Stimulated activated CD4-positive, alpha-beta T cell treated with anti-CD3 and anti-CD28 coated beads, Interleukin-15, amount 100 ng/mL, for 24 hours (primary cell): ENCODE measurements around the gene ZMIZ1.
A peak's percentile ranks its signal among the peaks of the same experiment; 100 is the strongest.
"Not testable (repeated sequence)": the region's sequence is repeated elsewhere in the genome, so short reads cannot be mapped to it uniquely, and the experiment has no call there.

Experiments used
- DNase-seq: peaks from one replicate; pipeline ENCODE4 v3.0.0-alpha.2; 2020

The ZMIZ1 gene

GRCh38 chr10:79030705-79031104, 38.1 kb upstream of the ZMIZ1 start:
- no peak for DNase-seq

DNA sequence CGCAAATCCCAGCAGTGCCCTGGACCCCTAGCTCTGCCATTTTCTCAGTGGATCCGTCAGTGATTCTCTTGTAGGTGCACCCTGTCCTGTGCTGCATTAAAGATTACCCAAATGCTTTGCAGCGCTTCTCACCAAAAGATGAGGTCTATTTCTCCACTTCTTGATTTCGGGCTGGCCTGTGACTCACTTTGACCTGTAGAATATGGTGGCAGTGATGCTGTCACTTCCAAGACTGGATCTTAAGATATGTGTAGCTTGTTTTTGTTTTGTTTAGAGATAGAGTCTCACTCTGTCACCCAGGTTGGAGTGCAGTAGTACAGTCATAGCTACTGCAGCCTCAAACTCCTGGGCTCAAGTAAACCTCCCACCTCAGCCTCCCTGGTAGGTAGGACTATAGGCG, 37.0 kb upstream of the ZMIZ1 start:
- no peak for DNase-seq

GRCh38 chr10:79034271-79034876, 34.4 kb upstream of the ZMIZ1 start:
- DNase-seq, result no peak

DNA sequence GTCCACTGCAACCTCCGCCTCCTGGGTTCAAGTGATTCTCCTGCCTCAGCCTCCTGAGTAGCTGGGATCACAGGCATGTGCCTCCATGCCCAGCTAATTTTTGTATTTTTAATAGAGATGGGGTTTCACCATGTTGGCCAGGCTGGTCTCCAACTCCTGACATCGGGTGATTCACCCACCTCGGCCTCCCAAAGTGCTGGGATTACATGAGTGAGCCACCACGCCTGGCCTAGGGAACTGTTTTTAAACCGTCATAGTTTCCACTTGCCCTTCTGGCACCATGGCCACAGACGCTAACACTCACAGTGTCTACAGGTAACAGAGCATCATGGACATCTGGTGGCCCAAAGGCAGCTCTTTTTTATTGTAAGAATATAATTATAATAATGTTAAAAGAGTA, 32.4 kb upstream of the ZMIZ1 start:
- not testable (repeated sequence) for DNase-seq

- DNase-seq, result no peak
Measured at GRCh38 chr10:79038104-79038840, 30.5 kb upstream of the ZMIZ1 start.

- no peak for DNase-seq
Measured at GRCh38 chr10:79038841-79039201, 29.9 kb upstream of the ZMIZ1 start.

- DNase-seq, result no peak
Measured at GRCh38 chr10:79042639-79043411, 25.9 kb upstream of the ZMIZ1 start.

DNA sequence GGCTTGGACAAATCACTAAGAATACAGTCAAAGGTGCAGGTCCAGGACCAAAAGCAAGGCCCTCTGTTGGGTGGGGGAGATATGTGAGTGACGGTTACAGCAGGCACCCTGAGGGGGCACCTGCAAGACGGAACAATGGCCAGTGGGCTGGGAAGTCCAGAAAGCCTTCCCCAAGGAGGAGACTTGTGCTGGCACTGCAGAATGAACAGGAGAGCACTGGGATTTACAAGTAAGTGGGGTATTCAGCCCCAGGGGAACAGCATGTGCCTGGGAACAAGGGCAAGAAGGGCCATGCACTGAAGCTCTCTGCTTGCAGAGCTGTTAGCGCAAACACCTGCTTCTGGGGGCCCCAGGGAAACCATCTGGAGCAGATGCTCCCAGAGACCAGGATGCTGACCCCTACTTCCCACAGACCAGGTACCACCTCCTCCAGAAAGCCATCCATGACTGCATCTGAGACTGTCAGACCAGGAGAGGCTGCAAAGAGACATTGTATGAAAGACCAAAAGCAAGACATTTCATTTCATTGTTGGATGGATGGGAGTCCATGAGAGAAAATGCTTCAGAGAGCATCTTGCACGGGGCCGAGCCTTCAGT, 24.6 kb upstream of the ZMIZ1 start:
- DNase-seq, result no peak

- no peak for DNase-seq
Measured at GRCh38 chr10:79044846-79045245, 23.9 kb upstream of the ZMIZ1 start.

GRCh38 chr10:79045566-79046175, 23.1 kb upstream of the ZMIZ1 start:
- no peak for DNase-seq

GRCh38 chr10:79046326-79046725, 22.4 kb upstream of the ZMIZ1 start:
- no peak for DNase-seq

DNA sequence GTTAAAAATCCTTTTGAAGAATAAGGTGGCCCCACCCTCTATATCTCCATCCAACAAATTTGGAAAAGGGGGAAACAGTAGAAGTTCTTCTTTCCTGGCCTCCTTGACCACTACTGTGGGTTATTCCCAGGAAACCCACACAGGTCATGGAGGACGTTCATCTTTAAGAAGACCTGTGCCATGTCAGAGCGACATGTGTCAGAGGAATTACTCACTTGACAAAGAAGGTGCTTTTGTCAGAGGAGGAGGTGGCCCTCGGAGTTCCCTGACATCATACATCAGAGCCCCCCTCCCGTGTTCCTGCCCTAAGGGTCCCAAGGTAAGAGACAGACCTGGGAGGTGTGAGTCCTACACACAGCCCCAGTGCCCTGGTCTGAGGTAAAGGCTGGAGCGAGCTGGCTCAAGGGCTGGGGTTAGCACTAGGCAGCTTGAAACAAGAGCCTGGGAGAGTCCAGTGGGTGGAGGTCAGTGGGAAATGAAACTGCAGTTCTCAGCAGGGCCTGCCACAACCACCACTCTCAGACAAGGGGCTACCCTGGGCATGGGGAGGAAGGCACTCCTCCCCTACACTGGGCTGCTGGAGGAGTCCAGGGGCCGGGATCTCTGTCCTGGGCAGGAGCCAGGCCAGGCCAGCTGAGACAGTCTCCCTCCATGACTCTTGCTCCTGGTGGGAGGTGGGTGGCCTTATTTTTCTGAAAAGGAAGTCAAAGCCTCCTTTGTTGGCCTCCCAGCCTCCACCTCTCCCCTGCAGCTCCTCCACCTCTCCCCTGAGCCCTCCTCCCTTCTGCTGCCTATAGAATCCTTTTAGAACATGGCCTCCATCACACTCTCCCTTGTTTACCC, 21.8 kb upstream of the ZMIZ1 start:
- DNase-seq, result no peak

DNA sequence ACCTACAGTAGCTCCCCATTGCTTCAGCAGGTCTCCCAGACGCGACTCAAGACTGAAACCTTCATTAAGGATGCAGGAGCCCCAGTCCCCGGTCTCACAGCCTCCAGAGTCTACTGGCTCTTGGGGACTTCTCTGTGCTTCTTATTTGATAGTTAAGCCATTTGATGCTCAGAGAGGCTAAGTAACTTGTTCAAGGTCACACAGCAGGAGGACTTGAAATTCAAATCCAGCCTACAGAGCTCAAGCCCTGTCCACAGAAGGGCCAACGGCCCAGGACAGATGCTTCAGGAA, 21.2 kb upstream of the ZMIZ1 start:
- no peak for DNase-seq

DNA sequence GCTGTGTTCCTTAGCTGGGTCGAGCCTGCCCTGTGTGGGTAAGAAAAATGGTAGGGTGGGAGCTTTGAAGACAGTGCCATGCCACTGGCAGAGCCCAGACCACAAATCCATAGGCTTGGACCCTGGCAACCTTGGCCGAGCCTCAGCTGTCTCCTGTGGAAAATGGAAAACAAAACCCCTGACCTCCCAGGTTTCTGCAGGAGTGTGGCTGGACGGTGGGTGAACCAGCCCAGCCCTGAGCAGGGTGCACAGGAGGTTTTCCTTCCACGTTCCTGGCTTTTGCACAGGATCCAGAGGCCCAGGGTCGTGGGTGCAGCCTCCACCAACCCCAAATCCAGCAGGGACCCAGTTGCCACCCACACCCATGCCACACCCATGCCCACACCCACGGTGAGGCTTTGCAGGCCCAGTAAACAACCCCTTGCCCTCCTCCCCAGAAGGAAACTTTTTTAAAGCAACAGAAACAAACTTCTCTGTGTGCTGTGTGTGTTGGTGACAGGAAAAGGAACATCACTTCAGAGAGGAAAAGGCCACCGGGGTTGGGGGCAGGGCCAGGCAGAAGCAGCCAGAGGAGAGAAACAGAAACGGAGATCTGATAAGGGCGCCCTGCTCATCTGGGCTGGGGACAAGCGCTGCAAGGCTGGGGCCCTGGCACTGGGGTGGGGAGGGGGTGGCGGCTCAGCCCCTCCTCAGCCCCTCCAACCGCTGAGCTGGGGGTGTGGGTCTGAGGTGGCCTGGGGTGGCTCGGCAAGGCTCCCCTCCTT, 20.7 kb upstream of the ZMIZ1 start:
- DNase-seq, result peak; percentile 65

- no peak for DNase-seq
Measured at GRCh38 chr10:79048639-79049550, 19.9 kb upstream of the ZMIZ1 start.

DNA sequence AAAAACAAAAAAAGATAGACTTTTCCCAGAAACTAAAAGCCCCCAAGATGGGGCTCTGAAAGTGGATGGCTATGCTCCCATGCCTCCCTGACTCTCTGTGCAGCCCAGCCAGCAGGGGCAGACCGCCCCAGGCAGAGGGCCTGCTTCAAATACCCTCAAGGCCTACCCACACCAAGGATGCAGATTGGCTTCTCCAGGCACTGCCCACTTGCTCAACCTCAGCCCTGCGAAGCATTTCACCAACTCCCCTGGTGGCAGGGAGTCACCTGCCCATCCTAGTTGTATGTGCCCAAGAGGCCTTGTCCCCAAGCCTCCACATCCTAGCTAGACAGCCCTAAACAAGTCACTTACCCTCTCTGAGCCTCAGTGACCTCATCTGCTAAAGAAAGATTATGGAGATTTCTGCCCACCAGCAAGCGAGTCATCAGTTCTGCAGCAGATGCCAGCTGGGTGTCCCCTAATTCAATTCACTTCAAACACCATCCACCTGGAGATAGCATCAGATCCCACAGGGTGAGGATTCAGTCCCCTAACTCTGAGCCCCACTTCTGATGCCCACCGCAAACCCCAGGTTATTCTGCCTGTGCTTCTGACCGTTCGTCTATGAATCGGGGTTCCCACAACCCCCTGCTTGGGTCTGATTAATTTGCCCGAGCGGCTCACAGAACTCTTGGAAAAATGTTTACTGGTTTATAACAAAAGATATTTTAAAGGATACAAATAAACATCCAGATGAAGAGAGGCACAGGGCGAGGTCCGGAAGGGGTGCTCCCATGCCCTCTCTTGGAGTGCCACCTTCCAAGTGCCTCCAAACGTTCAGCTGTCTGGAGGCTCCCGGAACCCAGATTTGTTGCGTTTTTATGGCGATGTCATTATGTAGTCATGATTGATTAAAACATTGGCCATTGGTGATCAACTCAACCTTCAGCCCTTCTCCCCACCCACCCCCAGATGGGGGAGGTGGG, 18.6 kb upstream of the ZMIZ1 start:
- peak; percentile 27 for DNase-seq

DNA sequence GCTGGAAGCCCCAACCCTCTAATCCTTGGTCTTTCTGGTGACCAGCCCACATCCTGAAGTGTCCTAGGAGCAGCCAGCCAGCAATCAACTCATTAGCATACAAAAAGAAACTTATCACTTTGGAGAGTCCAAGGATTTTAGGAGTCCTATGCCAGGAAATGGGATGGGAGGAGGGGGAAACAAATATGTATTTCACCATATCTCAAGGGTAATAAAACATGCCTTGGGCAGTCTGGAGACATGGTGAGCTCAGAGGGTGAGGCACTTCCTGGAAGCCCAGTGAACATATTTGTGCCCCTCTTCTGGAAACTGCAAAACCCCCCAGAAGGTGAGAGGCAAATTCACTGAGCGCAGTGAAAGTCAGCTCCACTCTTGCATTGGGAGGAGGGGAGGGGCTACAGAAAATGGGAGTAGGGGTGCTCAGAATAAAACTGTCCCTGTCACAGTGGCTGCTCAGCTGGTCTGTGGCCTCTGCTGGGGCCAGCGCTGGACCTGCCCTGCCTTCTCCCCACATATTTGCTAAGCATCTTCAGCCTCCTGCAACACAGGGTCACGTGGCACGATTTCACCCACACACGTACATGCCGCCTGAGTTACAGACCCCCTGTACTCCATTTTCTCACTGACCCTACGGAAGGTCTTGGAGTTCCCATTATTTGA, 17.7 kb upstream of the ZMIZ1 start:
- DNase-seq, result no peak

DNA sequence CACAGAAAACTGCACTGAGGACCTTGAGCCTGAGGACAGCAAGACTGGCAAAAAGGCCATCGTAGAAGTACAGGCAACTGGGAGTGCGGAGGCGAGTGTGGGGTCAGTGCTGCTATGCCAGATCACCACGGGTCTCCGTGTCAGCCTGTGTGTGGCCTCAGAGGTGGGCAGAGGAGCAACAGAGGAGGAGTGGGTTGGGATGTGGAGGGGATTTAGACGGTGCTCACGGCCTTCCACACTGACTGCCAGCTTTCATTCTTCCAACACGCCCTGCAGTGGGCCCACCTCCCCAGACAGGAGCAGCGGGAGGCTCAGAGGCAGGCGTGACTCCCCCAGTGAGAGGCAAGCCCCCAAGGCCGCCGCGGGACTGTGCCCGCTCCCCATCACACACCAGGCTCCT, 17.0 kb upstream of the ZMIZ1 start:
- no peak for DNase-seq
